WTC11 (cell line): ENCODE results near the gene STH. TPM values are rescaled to one million over a fixed set of nuclear protein-coding genes. Genes with fewer than 3 reads are reported as not detected.

Experiments used
- ATAC-seq: fragments of 200-7000 bp; cut with Tn5 transposase; 2 replicates; pipeline ENCODE4 v1.10.0; 2021; ENCODE audit warnings: mild to moderate bottlenecking, moderate library complexity
- CTCF ChIA-PET: fragments of 300-600 bp; sonication (Branson Sonifier 250); formaldehyde crosslinking; loops from one replicate; lab custom pipeline; 2021; ENCODE audit warnings: antibody characterized with exemption; lab: Charles Lee
- POLR2A ChIA-PET: fragments of 350-600 bp; sonication (Branson Sonifier 250); formaldehyde crosslinking; loops from one replicate; lab custom pipeline; 2021; ENCODE audit warnings: antibody characterized with exemption; lab: Charles Lee
- DNase-seq: peaks from one replicate; pipeline ENCODE4 v3.0.0; 2021; ENCODE audit warnings: low spot score
- H3K27ac Mint-ChIP-seq: 2 replicates; pipeline ENCODE4 v1.8.0; 2021; ENCODE audit warnings: mixed read lengths
- H3K27me3 Mint-ChIP-seq: 2 replicates; pipeline ENCODE4 v1.8.0; 2021; ENCODE audit warnings: low read depth, mild to moderate bottlenecking, moderate library complexity, mixed read lengths
- H3K36me3 Mint-ChIP-seq: 2 replicates; pipeline ENCODE4 v1.8.0; 2021; ENCODE audit warnings: mixed read lengths
- H3K4me1 Mint-ChIP-seq: 2 replicates; pipeline ENCODE4 v1.8.0; 2022; ENCODE audit warnings: mixed read lengths
- H3K4me3 Mint-ChIP-seq: 2 replicates; pipeline ENCODE4 v1.8.0; 2021; ENCODE audit warnings: mild to moderate bottlenecking, moderate library complexity, mixed read lengths
- H3K9me3 Mint-ChIP-seq: 2 replicates; pipeline ENCODE4 v1.8.0; 2021; ENCODE audit warnings: mixed read lengths
- CBFB ChIP-seq: sonication (generic); formaldehyde crosslinking; IDR thresholded peaks from 2 replicates; pipeline ENCODE4 v1.8.1; 2022; ENCODE audit warnings: mild to moderate bottlenecking, low read depth, missing genetic modification reagents
- CREM ChIP-seq: sonication (generic); formaldehyde crosslinking; IDR thresholded peaks from 2 replicates; pipeline ENCODE4 v1.8.1; 2022; ENCODE audit warnings: mild to moderate bottlenecking, missing genetic modification reagents, moderate library complexity
- FOXK1 ChIP-seq: sonication (generic); formaldehyde crosslinking; IDR thresholded peaks from 2 replicates; pipeline ENCODE4 v1.8.0; 2022; ENCODE audit warnings: mild to moderate bottlenecking, moderate library complexity, missing genetic modification reagents
- GRHL2 ChIP-seq: fragments of 250-450 bp; sonication (Bioruptor Pico); IDR thresholded peaks from 2 replicates; pipeline ENCODE4 v1.8.0; 2022; ENCODE audit warnings: mild to moderate bottlenecking, moderate library complexity; ENCODE audit not compliant: insufficient replicate concordance, severe bottlenecking
- GTF2I ChIP-seq: fragments of 250-450 bp; sonication (Bioruptor Pico); conservative IDR thresholded peaks from 2 replicates; pipeline ENCODE4 v1.4.0; 2021; ENCODE audit warnings: mild to moderate bottlenecking
- IRF2 ChIP-seq: sonication (generic); formaldehyde crosslinking; IDR thresholded peaks from 2 replicates; pipeline ENCODE4 v1.8.0; 2022; ENCODE audit warnings: low read depth, missing genetic modification reagents, borderline replicate concordance
- JUN ChIP-seq: sonication (generic); formaldehyde crosslinking; IDR thresholded peaks from 2 replicates; pipeline ENCODE4 v1.8.0; 2023; ENCODE audit warnings: mild to moderate bottlenecking, missing genetic modification reagents
- RELA ChIP-seq: sonication (generic); formaldehyde crosslinking; IDR thresholded peaks from 2 replicates; pipeline ENCODE4 v1.8.1; 2022; ENCODE audit warnings: missing genetic modification reagents, mild to moderate bottlenecking, borderline replicate concordance
- RORB ChIP-seq: fragments of 250-450 bp; sonication (Bioruptor Pico); IDR thresholded peaks from 2 replicates; pipeline ENCODE4 v1.9.0; 2021; ENCODE audit warnings: mild to moderate bottlenecking
- SOX15 ChIP-seq: fragments of 250-450 bp; sonication (Bioruptor Pico); IDR thresholded peaks from 2 replicates; pipeline ENCODE4 v1.9.0; 2021; ENCODE audit warnings: mild to moderate bottlenecking
- ZNF121 ChIP-seq: sonication (generic); formaldehyde crosslinking; IDR thresholded peaks from 2 replicates; pipeline ENCODE4 v1.8.0; 2023; ENCODE audit warnings: missing genetic modification reagents
- ZNF232 ChIP-seq: sonication (generic); formaldehyde crosslinking; IDR thresholded peaks from 2 replicates; pipeline ENCODE4 v1.8.0; 2022; ENCODE audit warnings: mild to moderate bottlenecking, missing genetic modification reagents
- ZNF317 ChIP-seq: sonication (generic); formaldehyde crosslinking; IDR thresholded peaks from 2 replicates; pipeline ENCODE4 v1.8.1; 2023; ENCODE audit warnings: low read depth, mild to moderate bottlenecking, moderate library complexity, missing genetic modification reagents, borderline replicate concordance
- ZNF396 ChIP-seq: fragments of 250-450 bp; sonication (Bioruptor Pico); IDR thresholded peaks from 2 replicates; pipeline ENCODE4 v1.8.0; 2021; ENCODE audit warnings: mild to moderate bottlenecking, moderate library complexity, borderline replicate concordance
- ZNF423 ChIP-seq: fragments of 250-450 bp; sonication (Bioruptor Pico); IDR thresholded peaks from 2 replicates; pipeline ENCODE4 v2.1.2; 2022; ENCODE audit warnings: mild to moderate bottlenecking, moderate library complexity
- total RNA-seq: library from RNA; stranded (reverse); gene quantifications from 3 replicates; pipeline ENCODE4 v1.2.3, GENCODE V29; 2021
- TF ChIP-seq, protein P1 (sequence below): fragments of 200-600 bp; IDR thresholded peaks from 2 replicates; pipeline ENCODE4 v1.8.0; 2022; ENCODE audit warnings: antibody characterized with exemption
- TF ChIP-seq, protein P2 (sequence below): sonication (generic); formaldehyde crosslinking; IDR thresholded peaks from 2 replicates; pipeline ENCODE4 v1.8.0; 2022; ENCODE audit warnings: mild to moderate bottlenecking, missing genetic modification reagents
- TF ChIP-seq, protein P3 (sequence below): sonication (generic); formaldehyde crosslinking; IDR thresholded peaks from 2 replicates; pipeline ENCODE4 v1.8.0; 2023; ENCODE audit warnings: missing genetic modification reagents, mild to moderate bottlenecking, borderline replicate concordance
- TF ChIP-seq, protein P4 (sequence below): sonication (generic); formaldehyde crosslinking; IDR thresholded peaks from 2 replicates; pipeline ENCODE4 v1.8.0; 2022; ENCODE audit warnings: missing genetic modification reagents

STH gene
- total RNA-seq, 1 experiment from 2014 or later, result not detected

DNA sequence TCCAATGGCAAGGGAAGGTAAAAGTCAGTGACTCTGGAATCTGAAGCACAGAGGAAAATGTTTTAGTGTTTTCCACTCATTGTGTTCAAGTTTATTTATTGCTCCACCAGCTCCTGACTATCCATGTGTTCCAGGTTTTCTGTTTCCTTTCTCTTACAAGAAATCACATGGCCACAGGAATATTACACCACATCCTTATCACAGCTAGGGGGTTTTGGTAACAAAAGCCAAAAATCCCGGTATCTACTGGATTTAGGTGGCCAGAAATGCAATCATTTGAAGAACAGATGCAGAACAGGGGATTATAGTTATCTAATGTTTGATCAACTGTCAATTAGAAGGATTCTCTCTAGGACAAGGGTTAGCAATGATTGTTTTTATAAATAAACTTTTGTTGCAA, 47.9 kb downstream of the STH start:
- ChIA-PET CTCF (interaction anchor here (1.1 kb wide), 1 partner anchor 146 kb away, joined by 3 read pairs; the partner anchor contains the start of gene KANSL1), POLR2A (interaction anchor here (0.9 kb wide), 1 partner anchor 12 kb away, joined by 3 read pairs; no protein-coding TSS in a partner anchor)
- no peaks in the 10 kb centered on the region for H3K9me3 Mint-ChIP-seq
- H3K4me3 Mint-ChIP-seq, result no peak overlapping the region
- H3K4me1 Mint-ChIP-seq, result peaks cover 11% of the 10 kb centered on the region
- peaks cover 62% of the 10 kb centered on the region for H3K36me3 Mint-ChIP-seq
- TF ChIP-seq ZNF232 (no peak), GRHL2 (no peak), GTF2I (no peak), CREM (no peak), CBFB (CRISPR knock-in tag) (no peak), SOX15 (CRISPR knock-in tag) (no peak), ZNF423 (CRISPR knock-in tag) (no peak), FOXK1 (CRISPR knock-in tag) (no peak)
- TF ChIP-seq, protein P1, sequence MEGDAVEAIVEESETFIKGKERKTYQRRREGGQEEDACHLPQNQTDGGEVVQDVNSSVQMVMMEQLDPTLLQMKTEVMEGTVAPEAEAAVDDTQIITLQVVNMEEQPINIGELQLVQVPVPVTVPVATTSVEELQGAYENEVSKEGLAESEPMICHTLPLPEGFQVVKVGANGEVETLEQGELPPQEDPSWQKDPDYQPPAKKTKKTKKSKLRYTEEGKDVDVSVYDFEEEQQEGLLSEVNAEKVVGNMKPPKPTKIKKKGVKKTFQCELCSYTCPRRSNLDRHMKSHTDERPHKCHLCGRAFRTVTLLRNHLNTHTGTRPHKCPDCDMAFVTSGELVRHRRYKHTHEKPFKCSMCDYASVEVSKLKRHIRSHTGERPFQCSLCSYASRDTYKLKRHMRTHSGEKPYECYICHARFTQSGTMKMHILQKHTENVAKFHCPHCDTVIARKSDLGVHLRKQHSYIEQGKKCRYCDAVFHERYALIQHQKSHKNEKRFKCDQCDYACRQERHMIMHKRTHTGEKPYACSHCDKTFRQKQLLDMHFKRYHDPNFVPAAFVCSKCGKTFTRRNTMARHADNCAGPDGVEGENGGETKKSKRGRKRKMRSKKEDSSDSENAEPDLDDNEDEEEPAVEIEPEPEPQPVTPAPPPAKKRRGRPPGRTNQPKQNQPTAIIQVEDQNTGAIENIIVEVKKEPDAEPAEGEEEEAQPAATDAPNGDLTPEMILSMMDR, result no peak
- H3K27me3 Mint-ChIP-seq, result no peaks in the 10 kb centered on the region
- DNase-seq, result no peak
- no peak for ATAC-seq
- H3K27ac Mint-ChIP-seq, result no peak overlapping the region

DNA sequence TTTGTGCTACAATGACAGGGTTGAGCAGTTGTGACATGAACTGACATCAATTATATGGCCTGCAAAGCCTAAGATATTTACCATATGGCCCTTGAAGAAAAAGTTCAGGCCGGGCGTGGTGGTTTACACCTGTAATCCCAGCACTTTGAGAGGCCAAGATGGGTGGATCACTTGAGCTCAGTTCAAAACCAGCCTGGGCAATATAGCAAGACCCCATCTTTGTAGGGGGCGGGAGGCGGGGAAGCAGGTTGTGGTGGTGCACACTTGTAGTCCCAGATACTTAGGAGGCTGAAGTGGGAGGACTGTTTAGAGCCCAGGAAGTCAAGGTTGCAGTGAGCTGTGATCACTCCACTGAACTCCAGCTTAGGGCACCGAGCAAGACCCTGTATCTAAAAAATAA, 48.3 kb downstream of the STH start:
- no peak overlapping the region for H3K27ac Mint-ChIP-seq
- no peak for DNase-seq
- no peak for ATAC-seq
- POLR2A ChIA-PET, result interaction anchor here (0.9 kb wide), 1 partner anchor 12 kb away, joined by 3 read pairs; no protein-coding TSS in a partner anchor
- TF ChIP-seq ZNF396 (CRISPR knock-in tag) (no peak), ZNF121 (CRISPR knock-in tag) (peak; percentile 94)
- H3K27me3 Mint-ChIP-seq, result no peaks in the 10 kb centered on the region
- no peaks in the 10 kb centered on the region for H3K9me3 Mint-ChIP-seq
- CTCF ChIA-PET, result interaction anchor here (1.1 kb wide), 1 partner anchor 145 kb away, joined by 3 read pairs; the partner anchor contains the start of gene KANSL1
- H3K4me1 Mint-ChIP-seq, result peaks cover 11% of the 10 kb centered on the region
- no peak overlapping the region for H3K4me3 Mint-ChIP-seq
- peaks cover 62% of the 10 kb centered on the region for H3K36me3 Mint-ChIP-seq

DNA sequence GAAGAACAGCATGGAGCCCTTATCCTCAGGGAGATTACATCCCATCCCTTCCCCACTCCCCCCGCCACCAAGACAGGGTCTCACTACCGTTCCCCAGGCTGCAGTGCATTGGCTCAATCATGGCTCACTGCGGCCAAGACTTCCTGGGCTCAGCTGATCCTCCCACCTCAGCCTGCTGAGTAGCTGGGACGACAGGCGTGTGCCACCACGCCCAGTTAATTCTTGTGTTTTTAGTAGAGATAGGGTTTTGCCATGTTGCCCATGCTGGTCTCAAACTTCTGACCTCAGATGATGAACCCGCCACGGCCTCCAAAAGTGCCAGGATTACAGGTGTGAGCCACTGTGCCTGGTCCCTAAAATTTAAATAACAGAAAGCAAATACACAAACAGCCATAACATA, 48.8 kb downstream of the STH start:
- CTCF ChIA-PET, result interaction anchor here (1.0 kb wide), 1 partner anchor 10 kb away, joined by 3 read pairs; no protein-coding TSS in a partner anchor

More for the DNA sequence above, 48.8 kb downstream of the STH start:
- TF ChIP-seq ZNF121 (CRISPR knock-in tag) (no peak), JUN (CRISPR knock-in tag) (no peak), RORB (CRISPR knock-in tag) (no peak), IRF2 (CRISPR knock-in tag) (no peak), ZNF317 (CRISPR knock-in tag) (no peak), RELA (CRISPR knock-in tag) (no peak)
- TF ChIP-seq, protein P2, sequence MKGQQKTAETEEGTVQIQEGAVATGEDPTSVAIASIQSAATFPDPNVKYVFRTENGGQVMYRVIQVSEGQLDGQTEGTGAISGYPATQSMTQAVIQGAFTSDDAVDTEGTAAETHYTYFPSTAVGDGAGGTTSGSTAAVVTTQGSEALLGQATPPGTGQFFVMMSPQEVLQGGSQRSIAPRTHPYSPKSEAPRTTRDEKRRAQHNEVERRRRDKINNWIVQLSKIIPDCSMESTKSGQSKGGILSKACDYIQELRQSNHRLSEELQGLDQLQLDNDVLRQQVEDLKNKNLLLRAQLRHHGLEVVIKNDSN (CRISPR knock-in tag), result no peak
- TF ChIP-seq, protein P3, sequence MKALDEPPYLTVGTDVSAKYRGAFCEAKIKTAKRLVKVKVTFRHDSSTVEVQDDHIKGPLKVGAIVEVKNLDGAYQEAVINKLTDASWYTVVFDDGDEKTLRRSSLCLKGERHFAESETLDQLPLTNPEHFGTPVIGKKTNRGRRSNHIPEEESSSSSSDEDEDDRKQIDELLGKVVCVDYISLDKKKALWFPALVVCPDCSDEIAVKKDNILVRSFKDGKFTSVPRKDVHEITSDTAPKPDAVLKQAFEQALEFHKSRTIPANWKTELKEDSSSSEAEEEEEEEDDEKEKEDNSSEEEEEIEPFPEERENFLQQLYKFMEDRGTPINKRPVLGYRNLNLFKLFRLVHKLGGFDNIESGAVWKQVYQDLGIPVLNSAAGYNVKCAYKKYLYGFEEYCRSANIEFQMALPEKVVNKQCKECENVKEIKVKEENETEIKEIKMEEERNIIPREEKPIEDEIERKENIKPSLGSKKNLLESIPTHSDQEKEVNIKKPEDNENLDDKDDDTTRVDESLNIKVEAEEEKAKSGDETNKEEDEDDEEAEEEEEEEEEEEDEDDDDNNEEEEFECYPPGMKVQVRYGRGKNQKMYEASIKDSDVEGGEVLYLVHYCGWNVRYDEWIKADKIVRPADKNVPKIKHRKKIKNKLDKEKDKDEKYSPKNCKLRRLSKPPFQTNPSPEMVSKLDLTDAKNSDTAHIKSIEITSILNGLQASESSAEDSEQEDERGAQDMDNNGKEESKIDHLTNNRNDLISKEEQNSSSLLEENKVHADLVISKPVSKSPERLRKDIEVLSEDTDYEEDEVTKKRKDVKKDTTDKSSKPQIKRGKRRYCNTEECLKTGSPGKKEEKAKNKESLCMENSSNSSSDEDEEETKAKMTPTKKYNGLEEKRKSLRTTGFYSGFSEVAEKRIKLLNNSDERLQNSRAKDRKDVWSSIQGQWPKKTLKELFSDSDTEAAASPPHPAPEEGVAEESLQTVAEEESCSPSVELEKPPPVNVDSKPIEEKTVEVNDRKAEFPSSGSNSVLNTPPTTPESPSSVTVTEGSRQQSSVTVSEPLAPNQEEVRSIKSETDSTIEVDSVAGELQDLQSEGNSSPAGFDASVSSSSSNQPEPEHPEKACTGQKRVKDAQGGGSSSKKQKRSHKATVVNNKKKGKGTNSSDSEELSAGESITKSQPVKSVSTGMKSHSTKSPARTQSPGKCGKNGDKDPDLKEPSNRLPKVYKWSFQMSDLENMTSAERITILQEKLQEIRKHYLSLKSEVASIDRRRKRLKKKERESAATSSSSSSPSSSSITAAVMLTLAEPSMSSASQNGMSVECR (CRISPR knock-in tag), result no peak
- TF ChIP-seq, protein P4, sequence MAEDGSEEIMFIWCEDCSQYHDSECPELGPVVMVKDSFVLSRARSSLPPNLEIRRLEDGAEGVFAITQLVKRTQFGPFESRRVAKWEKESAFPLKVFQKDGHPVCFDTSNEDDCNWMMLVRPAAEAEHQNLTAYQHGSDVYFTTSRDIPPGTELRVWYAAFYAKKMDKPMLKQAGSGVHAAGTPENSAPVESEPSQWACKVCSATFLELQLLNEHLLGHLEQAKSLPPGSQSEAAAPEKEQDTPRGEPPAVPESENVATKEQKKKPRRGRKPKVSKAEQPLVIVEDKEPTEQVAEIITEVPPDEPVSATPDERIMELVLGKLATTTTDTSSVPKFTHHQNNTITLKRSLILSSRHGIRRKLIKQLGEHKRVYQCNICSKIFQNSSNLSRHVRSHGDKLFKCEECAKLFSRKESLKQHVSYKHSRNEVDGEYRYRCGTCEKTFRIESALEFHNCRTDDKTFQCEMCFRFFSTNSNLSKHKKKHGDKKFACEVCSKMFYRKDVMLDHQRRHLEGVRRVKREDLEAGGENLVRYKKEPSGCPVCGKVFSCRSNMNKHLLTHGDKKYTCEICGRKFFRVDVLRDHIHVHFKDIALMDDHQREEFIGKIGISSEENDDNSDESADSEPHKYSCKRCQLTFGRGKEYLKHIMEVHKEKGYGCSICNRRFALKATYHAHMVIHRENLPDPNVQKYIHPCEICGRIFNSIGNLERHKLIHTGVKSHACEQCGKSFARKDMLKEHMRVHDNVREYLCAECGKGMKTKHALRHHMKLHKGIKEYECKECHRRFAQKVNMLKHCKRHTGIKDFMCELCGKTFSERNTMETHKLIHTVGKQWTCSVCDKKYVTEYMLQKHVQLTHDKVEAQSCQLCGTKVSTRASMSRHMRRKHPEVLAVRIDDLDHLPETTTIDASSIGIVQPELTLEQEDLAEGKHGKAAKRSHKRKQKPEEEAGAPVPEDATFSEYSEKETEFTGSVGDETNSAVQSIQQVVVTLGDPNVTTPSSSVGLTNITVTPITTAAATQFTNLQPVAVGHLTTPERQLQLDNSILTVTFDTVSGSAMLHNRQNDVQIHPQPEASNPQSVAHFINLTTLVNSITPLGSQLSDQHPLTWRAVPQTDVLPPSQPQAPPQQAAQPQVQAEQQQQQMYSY, result no peak
- TF ChIP-seq, all 79 proteins: peak for 0
- no peak for DNase-seq
- no peak for ATAC-seq
- Mint-ChIP-seq H3K4me1 (peaks cover 11% of the 10 kb centered on the region), H3K36me3 (peaks cover 62% of the 10 kb centered on the region), H3K27ac (no peak overlapping the region), H3K27me3 (no peaks in the 10 kb centered on the region), H3K9me3 (no peaks in the 10 kb centered on the region), H3K4me3 (no peak overlapping the region)
- POLR2A ChIA-PET, result interaction anchor here (0.9 kb wide), 1 partner anchor 11 kb away, joined by 3 read pairs; no protein-coding TSS in a partner anchor
